NCI-H2196 (cell line): ENCODE data around the gene GJD4.

Experiments used
- DNase-seq: peaks from one replicate; lab custom pipeline; 2025; ENCODE audit not compliant: unreplicated experiment; lab: John Stamatoyannopoulos, UW

Gene GJD4

DNA sequence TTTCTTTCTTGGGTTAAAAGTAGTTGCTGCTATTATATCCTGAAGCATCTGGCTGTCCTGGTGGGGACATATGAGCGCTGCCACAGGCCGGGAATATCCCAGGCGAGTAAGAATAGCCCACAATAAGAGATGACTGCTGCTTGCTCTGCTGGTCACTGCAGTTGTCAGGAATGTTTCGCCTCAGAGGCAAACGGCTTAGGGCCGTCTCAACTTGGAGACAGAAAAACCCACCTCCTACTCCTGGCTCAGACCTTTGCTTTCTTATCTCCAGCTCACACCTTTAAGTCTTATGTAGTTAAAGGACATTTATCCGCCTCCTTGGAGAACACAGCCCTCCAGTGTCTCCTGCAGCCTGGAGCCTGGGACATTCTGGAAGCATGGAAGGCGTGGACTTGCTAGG lies at the start of gene GJD4:
TSS of gene GJD4 (plus strand) at position 151 of the 400 bp plus-strand sequence. CDS start at position 378, 227 bp downstream.
- no peak for DNase-seq

DNA sequence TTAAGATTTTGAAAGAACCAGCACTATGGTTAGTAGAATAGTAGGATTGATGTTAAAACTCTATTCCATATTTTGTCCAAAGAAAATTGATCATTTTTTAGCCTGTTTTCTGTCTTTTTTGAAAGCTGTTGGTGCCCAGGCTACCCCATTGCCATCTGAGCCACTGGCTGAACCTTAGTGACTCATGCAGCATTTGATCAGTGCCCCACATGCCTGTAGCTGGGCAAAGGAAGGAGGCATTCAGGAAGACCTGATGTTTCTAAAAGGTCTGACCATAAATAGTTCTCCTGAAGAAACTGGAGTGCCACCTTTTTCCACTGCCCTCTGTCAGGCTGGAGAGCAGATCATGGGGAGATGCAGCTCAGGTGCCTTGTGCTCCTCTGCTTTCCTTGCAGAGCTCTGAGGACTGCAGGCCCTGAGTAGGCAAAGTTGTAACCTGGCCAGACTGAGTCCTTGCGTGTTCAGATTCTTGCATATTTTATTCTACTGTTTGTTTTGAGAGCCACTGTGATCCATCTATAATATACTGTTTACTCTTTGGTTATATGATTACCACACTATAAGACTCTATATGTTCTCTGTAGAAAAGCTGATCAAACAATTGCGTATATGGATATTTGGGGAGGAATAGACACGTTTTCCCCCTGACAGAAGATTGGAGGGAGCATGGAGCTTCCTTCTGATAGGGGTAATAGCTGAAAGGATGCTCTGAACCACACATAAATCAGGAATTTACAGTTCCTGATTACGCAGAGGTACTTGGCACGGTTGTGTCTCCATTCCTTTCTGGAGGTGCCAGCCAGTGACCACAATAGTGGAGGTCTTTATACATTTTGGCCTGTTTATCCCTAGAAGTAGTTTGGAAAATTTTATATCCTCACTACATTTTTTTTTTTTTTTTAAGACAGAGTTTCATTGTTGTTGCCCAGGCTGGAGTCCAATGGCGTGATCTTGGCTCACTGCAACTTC lies 48.9 kb upstream of the GJD4 start:
- DNase-seq = no peak

GRCh38 chr10:35558276-35558675 lies 46.9 kb upstream of the GJD4 start:
- no peak for DNase-seq

GRCh38 chr10:35559416-35559815 lies 45.7 kb upstream of the GJD4 start:
- DNase-seq = no peak

DNA sequence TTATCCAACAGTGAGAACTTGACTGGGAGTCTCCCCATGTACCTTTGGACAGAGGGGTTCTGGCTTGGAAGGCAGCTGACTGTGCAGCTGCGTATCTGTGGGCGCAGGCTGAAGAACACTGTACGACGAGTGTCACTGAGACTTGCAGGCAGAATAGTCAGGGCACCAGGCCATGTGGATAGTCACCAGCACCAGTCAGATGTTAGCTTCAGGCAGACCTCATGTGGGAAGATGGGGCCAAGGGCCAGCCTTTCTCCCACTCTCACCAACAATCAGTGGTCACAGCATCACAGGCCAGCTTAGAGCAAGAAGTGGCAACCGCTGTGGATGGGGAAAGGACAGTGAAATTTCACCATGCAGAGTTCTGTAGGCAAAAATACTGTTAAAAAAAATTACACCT lies 43.4 kb upstream of the GJD4 start:
- DNase-seq = no peak

DNA sequence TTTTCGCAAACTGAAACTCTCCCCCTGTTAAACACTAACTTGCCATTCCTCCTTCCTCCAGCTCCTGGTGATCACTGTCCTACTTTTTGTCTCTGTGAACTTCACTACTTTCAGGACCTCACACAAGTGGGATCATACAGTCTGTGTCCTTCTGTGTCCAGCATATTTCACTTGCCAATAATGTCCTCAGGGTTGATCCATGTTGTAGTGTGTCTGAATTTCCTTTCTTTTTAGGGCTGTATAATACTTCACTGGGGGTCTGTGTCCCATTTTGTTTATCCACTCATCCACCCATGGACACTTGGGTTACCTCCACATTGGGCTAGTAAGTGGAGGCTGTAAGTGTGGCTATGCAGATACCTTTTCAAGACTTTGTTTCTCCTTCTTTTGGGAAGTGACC lies 42.7 kb upstream of the GJD4 start:
- DNase-seq = no peak

DNA sequence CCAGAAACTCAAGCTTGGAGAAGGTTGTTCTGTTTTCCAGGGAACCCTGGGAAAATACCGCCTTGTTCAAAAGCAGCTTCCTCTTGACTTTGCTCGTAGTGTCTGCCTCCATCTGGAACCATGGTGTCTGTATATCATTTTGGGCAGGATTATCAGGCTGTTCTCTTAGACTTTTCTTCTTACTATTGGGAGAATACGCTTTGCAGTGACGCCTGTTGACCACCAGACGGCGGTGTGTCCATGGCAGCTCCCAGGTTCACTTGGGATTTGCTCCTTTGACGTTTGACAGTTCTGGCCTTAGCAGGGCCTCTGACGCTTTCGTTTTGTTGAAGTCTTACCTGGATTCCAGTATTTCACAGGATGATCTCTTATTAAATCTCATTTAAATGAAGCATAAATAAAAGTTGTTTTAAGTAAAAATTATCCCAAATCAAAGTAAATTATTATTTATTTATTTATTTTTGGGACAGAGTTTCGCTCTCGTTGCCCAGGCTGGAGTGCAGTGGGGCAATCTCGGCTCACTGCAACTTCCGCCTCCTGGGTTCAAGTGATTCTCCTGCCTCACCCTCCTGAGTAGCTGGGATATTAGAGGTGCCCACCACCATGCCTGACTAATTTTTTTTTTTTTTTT lies 41.8 kb upstream of the GJD4 start:
- DNase-seq = peak; percentile 47

GRCh38 chr10:35564341-35564968 lies 40.7 kb upstream of the GJD4 start:
- DNase-seq = no peak

GRCh38 chr10:35565602-35566081 lies 39.5 kb upstream of the GJD4 start:
- DNase-seq = no peak

DNA sequence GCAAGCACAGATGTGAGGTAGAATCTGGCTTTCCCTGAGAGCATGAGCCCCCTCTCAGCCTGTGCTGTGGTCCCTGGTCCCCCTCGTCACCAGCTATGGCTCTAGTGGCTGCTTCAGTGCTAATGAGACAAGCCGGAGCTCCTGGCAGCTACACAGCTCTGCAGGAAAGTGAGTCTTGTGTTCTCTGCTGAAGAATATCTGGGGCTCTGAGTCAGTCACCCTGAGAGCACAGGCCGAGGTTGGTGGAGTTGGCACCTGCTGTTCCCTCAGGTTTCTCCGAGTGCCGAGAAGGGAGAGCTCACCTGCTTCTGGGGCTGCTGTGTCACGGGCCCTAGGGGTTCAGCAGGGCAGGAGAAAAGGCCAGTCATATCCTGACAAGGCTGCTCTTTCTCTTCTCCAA lies 37.2 kb upstream of the GJD4 start:
- no peak for DNase-seq

- no peak for DNase-seq
Measured at GRCh38 chr10:35568483-35569015, 36.6 kb upstream of the GJD4 start.

- DNase-seq = no peak
Measured at GRCh38 chr10:35569111-35569707, 35.9 kb upstream of the GJD4 start.

DNA sequence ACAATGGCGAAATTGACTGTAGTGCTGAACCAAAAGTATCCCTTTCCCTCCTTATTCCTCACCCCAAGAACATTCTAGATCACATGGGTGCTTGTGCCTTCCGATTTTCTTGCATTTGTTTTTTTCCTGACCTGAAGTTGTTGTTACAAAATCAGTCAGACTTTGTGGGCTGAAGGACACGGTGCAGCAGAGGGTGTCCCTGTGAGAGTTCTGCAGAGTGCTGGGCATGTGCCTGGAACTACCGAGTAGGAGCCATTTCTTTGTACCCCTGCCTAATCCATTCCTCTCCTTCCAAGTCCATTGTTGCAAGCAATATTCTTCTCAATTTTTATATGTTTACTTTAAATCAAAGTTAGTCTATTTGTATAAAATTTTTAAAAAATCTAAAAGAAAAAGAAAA lies 35.3 kb upstream of the GJD4 start:
- DNase-seq = no peak

DNA sequence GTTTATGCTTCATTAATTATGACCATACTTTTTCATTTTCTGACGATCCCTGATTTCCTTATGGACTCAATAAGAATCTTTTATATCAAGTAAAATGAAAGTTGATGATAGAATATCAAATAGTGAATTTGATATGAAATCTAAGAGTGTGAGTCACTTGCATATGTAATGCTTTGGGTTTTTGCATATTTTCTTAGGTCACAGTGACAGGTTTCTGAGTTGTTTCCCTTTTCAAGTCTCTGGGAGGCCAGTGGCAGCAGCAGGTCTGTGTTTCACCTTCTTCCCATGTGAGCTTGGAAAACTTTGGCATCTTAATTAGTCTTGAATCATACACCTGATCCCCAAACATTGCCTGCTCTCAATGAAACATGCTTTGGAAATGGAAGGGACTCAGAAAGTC lies 34.7 kb upstream of the GJD4 start:
- no peak for DNase-seq

GRCh38 chr10:35572583-35572982 lies 32.6 kb upstream of the GJD4 start:
- DNase-seq = no peak

DNA sequence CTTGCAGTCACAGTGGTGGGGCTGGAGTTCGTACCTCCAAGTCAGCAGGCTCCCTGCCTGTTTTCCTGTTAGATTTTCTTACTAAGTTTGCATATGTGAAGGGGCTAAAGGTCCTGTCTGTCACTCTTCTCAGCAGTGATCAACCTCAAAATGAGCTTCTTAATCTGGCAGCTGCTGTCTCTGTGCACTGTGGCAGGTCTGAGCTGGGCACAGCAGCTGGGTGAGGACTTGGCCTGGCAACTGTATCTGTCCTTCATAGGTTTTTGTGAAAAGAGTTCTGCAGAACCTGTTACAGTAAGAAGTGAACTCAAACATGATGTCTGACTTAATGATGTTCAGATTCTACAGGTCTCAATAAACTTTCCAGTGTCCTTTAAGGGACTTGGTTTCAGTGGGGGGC lies 31.3 kb upstream of the GJD4 start:
- no peak for DNase-seq

DNA sequence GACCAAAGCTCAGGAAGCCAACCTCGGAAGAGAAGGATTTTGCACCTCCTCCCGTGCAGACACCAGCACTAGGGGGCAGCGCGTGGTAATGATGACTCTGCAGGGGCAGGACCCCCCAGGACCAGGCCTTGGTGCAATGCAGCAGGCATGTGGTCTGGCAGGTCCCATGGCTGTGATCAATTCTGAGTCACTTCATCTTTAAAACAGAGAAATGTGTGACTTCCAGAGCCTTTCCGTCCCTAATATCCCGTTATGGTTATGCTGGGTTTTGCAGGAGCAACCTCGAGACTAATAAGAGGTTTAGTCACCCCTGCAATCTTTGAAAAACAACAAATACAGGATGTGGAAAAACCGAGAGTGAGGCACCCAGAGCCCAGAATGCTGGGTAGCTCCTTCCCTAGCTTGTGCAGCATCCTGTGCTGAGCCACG lies 30.2 kb upstream of the GJD4 start:
- no peak for DNase-seq

DNA sequence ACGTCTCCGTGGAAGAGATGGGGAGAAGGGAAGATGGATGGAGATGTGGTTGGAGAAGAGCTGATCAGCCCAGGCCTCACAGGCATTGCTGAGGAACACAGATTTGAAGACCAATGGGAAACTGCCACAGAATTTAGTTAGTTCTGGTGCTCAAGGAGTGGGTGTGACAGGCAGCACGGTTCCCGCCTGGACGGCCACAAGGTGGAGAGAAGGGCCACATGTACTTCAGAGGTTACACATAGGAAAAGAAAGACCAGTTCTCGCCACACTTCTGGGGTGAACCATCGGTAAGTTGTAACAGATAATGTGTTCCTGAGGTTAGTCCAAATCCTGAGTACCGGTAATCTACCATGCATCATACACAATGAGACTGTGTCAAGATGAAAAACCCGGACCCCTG lies 29.5 kb upstream of the GJD4 start:
- no peak for DNase-seq

DNA sequence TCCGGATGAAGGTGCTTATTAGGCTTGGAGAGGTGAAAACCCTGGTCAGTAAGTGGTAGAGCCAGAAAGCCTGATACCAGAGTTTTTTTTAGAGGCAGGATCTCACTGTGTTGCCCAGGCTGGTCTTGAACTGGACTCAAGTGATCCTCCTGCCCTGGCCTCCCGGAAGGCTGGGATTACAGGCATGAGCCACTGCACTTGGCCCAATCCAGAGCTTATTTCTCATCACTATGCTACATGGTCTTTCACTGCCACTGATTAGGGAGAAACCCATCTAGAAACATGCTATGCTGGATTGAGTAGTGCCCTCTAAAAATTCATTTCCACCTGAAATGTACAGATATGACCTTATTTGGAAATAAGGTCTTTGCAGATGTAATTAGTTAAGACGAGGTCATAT lies 28.4 kb upstream of the GJD4 start:
- no peak for DNase-seq

DNA sequence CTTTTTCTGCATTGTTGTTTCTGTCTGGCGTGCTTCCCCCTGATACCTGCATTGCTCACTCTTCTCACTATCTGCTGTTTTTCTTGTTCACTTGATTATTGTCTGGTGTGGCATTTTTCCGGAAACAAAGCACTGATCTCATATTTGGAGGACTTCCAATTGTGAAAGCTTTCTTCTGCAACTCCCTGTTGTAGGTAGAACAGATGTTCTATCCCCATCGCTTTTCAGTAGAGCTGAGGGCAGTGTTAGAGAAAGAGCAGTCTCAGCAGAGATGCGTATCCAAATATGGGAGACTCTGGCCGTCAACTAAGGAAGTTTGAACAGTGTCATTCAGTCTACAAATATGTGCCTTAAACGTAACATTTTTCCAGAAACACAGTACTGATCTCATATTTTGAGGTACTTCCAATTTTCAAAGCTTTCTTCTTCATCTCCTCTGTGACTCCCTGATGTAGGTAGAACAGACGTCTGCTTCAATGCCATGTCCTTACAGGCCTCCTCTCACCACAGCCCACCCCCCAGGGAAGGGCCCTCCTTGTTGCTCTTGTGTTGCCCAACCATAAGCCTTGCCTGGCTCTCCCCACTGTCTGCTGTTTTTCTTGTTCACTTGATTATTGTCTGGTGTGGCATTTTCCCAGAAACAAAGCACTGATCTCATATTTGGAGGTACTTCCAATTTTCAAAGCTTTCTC lies 27.1 kb upstream of the GJD4 start:
- DNase-seq = no peak

DNA sequence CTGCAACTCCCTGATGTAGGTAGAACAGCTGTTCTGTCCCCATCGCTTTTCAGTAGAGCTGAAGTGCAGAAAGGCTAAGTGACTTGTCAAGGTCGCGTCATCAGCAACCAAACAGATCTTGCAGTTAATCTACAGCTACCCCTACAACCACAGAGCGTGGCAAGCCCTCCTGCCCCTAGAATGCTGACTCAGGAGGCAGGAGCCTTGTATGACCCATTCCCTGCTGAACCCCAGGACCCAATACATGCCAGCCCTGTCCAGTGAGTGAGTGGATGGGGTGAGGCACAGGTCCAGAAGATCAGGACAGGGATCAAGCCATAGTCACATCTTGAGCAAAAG lies 26.6 kb upstream of the GJD4 start:
- no peak for DNase-seq
